Measurements from ENCODE around the gene SLC25A34. TPM values are rescaled to one million over a fixed set of nuclear protein-coding genes. Genes with fewer than 3 reads are reported as not detected.
A peak's percentile ranks its signal among the peaks of the same experiment; 100 is the strongest.

SLC25A34 gene
- total RNA-seq, 5 donors from 2014 or later (not counting 1 experiment from before 2014, with no cell fraction given): 1.8 to 4.1 (median 2.6) TPM

DNA sequence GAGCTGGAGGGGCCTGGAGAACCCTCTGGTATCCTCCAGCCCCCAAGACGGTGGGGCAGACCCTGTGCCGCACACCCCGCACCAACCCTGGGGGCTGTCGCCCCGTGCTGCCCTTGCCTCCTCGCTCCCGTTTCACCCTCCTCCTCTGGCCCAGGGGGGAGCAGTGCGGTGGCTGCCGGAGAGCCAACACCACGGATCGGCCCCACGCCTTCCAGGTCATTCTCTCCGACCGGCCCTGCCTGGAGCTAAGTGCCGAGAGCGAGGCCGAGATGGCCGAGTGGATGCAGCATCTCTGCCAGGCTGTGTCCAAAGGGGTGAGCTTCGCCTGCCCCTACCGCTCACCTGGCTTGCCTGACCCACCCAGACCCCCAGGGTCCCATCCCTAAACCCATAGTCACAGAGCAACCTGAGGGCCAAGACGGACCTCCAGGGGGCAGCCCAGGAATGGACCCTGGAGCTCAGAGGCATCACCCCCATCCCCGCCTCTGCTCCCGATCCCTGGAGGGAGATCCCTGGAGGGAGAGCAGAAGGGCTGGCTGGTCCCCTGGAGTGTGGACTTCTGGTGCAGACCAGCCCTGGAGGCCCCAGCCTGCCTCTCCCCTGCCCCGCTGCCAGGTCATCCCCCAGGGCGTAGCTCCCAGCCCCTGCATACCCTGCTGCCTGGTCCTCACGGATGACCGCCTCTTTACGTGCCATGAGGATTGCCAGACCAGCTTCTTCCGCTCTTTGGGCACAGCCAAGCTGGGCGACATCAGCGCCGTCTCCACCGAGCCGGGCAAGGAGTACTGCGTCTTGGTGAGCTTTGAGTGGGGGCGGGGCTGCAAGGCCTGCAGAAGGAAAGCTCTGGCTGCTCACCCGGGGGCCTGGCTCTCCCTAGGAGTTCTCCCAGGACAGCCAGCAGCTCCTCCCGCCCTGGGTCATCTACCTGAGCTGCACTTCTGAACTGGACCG lies 4.0 kb upstream of the SLC25A34 start:
- H3K4me3 ChIP-seq (ENCODE audit: control insufficient read depth in 1 of 2, extremely low read depth in 1 of 2, low read length in 1 of 2): no peak overlapping the region
- H3K27ac Mint-ChIP-seq: no peak overlapping the region
- H3K36me3 ChIP-seq (ENCODE audit: control insufficient read depth in 2 of 2, extremely low read depth in 1 of 2, insufficient read depth in 1 of 2, low read length in 1 of 2): peaks cover 3 to 59% of the 10 kb centered on the region in 2 donors
- DNase-seq (no peak), ATAC-seq (replicated peaks in 1 of 4) (no peak)
- no peaks in the 10 kb centered on the region for H3K4me1 ChIP-seq (ENCODE audit: control insufficient read depth in 1 of 2, extremely low read depth in 1 of 2, insufficient read depth in 2 of 2, low read length in 2 of 2)
- WGBS (ENCODE audit: insufficient coverage): 97% methylated on average over 36 of the region's 39 CpGs
- ChIA-PET POLR2A (no interaction called here), CTCF (no interaction called here)
- peaks cover 14% of the 10 kb centered on the region for H3K36me3 Mint-ChIP-seq
- no peaks in the 10 kb centered on the region for H3K9me3 Mint-ChIP-seq
- H3K27me3 Mint-ChIP-seq: no peaks in the 10 kb centered on the region
- no peaks in the 10 kb centered on the region for H3K27me3 ChIP-seq (replicated peaks in 1 of 2; ENCODE audit: control insufficient read depth in 2 of 2, extremely low read depth in 1 of 2, insufficient read depth in 2 of 2, low read length in 1 of 2)
- H3K4me3 Mint-ChIP-seq: no peak overlapping the region
- no peak overlapping the region for H3K27ac ChIP-seq (ENCODE audit: low read length)
- H3K9me3 ChIP-seq: no peaks in the 10 kb centered on the region
- H3K4me1 Mint-ChIP-seq: no peaks in the 10 kb centered on the region

DNA sequence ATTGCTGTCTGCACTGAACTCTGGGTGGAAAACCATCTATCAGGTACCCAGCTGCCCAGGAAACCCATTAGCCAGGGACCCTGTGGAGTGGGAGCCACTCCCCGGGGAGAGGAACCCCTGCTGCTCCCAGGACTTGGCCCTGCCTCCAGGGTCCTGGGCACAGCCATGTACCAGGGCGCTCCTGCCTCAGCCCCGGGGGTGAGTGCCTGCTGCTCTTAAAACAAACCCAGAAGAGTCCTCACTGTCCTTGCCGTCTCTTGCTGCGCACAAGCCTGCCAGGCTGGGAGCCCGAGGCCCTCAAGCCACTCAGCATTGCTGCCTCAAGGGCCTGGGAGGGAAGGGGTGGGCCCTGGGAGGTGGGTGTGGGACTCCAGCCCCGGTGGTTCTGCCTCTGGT lies 3.4 kb upstream of the SLC25A34 start:
- Histone ChIP-seq H3K36me3 (ENCODE audit: control insufficient read depth in 2 of 2, extremely low read depth in 1 of 2, insufficient read depth in 1 of 2, low read length in 1 of 2) (peaks cover 3 to 52% of the 10 kb centered on the region in 2 donors), H3K9me3 (no peaks in the 10 kb centered on the region), H3K27me3 (replicated peaks in 1 of 2; ENCODE audit: control insufficient read depth in 2 of 2, extremely low read depth in 1 of 2, insufficient read depth in 2 of 2, low read length in 1 of 2) (no peaks in the 10 kb centered on the region), H3K27ac (ENCODE audit: low read length) (no peak overlapping the region), H3K4me1 (ENCODE audit: control insufficient read depth in 1 of 2, extremely low read depth in 1 of 2, insufficient read depth in 2 of 2, low read length in 2 of 2) (no peaks in the 10 kb centered on the region), H3K4me3 (ENCODE audit: control insufficient read depth in 1 of 2, extremely low read depth in 1 of 2, low read length in 1 of 2) (no peak overlapping the region)
- WGBS (ENCODE audit: insufficient coverage): 97% methylated on average over 7 of the region's 7 CpGs
- Mint-ChIP-seq H3K9me3 (no peaks in the 10 kb centered on the region), H3K27ac (no peak overlapping the region), H3K4me3 (no peak overlapping the region), H3K36me3 (peaks cover 9% of the 10 kb centered on the region), H3K27me3 (no peaks in the 10 kb centered on the region), H3K4me1 (no peaks in the 10 kb centered on the region)
- ChIA-PET POLR2A (interaction anchor here in 1 of 2 donors (0.5 kb wide), 1 partner anchor 313 kb away, joined by 7 read pairs; no protein-coding TSS in a partner anchor), CTCF (no interaction called here)
- DNase-seq (no peak), ATAC-seq (replicated peaks in 1 of 4) (no peak)

DNA sequence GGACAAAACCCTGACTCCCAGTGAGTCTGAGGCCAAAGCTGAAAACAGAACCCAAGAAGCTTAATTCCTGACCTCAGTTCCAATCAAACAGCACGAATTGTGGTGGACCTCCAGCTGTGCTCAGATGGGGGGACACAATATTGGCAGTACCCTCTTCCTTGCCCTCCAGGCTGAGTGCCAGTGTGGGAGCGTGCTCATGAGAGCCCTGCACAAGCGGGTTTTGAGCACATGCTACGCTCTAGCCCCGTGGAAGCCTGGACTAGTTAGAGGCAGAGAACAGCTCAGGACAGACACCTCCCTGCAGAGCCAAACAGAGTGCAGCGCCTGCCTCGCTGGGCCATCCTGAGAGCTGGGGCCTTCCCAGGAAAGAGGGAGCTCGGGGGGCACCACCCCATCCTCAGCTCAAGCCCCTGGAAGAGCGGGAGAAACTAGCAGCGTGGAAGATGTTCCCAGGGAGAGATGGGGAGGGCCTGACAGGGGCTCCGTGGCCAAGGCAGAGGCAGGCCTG lies 2.8 kb upstream of the SLC25A34 start:
- ChIA-PET POLR2A (interaction anchor here in 1 of 2 donors (0.5 kb wide), 1 partner anchor 312 kb away, joined by 7 read pairs; no protein-coding TSS in a partner anchor), CTCF (interaction anchor here in 1 of 2 donors (0.7 kb wide), 1 partner anchor 19 kb away, joined by 3 read pairs; no protein-coding TSS in a partner anchor)
- Histone ChIP-seq H3K4me3 (ENCODE audit: control insufficient read depth in 1 of 2, extremely low read depth in 1 of 2, low read length in 1 of 2) (no peak overlapping the region), H3K27ac (ENCODE audit: low read length) (no peak overlapping the region), H3K27me3 (replicated peaks in 1 of 2; ENCODE audit: control insufficient read depth in 2 of 2, extremely low read depth in 1 of 2, insufficient read depth in 2 of 2, low read length in 1 of 2) (no peaks in the 10 kb centered on the region), H3K9me3 (no peaks in the 10 kb centered on the region), H3K4me1 (ENCODE audit: control insufficient read depth in 1 of 2, extremely low read depth in 1 of 2, insufficient read depth in 2 of 2, low read length in 2 of 2) (no peaks in the 10 kb centered on the region), H3K36me3 (ENCODE audit: control insufficient read depth in 2 of 2, extremely low read depth in 1 of 2, insufficient read depth in 1 of 2, low read length in 1 of 2) (peaks cover 3 to 46% of the 10 kb centered on the region in 2 donors)
- ATAC-seq (replicated peaks in 1 of 4) (peak in 1 of 4 experiments; percentile 10), DNase-seq (no peak)
- H3K36me3 Mint-ChIP-seq: peaks cover 8% of the 10 kb centered on the region
- H3K9me3 Mint-ChIP-seq: no peaks in the 10 kb centered on the region
- WGBS (ENCODE audit: insufficient coverage): 93% methylated on average over 8 of the region's 11 CpGs
- H3K27me3 Mint-ChIP-seq: no peaks in the 10 kb centered on the region
- no peak overlapping the region for H3K27ac Mint-ChIP-seq
- H3K4me1 Mint-ChIP-seq: no peaks in the 10 kb centered on the region
- H3K4me3 Mint-ChIP-seq: no peak overlapping the region

DNA sequence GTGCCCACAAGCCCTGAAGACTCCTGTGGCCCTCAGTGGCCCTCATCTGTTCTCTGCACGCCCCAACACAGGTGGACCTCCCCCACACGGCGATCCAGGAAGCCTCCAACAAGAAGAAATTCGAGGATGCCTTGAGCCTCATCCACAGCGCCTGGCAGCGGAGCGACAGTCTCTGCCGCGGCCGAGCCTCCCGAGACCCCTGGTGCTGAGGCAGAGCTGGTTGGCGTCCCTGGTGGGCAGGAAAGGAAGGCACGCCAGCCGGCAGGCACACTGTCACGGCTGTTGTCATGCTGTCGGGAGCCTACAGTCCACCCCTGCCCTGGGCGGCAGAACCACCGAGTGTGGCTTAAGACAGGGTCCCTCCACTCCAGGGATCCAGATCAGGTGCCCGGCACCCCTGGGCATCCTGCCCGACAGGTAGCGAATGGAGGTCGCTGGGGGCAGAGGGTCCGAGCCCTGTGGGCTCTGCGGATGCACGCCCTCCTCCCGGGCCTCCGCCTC lies 2.3 kb upstream of the SLC25A34 start:
- Mint-ChIP-seq H3K27me3 (no peaks in the 10 kb centered on the region), H3K4me1 (no peaks in the 10 kb centered on the region), H3K36me3 (peaks cover 8% of the 10 kb centered on the region), H3K4me3 (no peak overlapping the region), H3K9me3 (no peaks in the 10 kb centered on the region), H3K27ac (no peak overlapping the region)
- DNase-seq: no peak
- no peak for ATAC-seq (replicated peaks in 1 of 4)
- POLR2A ChIA-PET: no interaction called here
- peaks cover 3 to 41% of the 10 kb centered on the region in 2 donors for H3K36me3 ChIP-seq (ENCODE audit: control insufficient read depth in 2 of 2, extremely low read depth in 1 of 2, insufficient read depth in 1 of 2, low read length in 1 of 2)
- WGBS (ENCODE audit: insufficient coverage): 95% methylated on average over 27 of the region's 27 CpGs
- no peaks in the 10 kb centered on the region for H3K9me3 ChIP-seq
- H3K27ac ChIP-seq (ENCODE audit: low read length): no peak overlapping the region
- CTCF ChIA-PET: interaction anchor here in 1 of 2 donors (0.7 kb wide), 1 partner anchor 19 kb away, joined by 3 read pairs; no protein-coding TSS in a partner anchor
- H3K4me3 ChIP-seq (ENCODE audit: control insufficient read depth in 1 of 2, extremely low read depth in 1 of 2, low read length in 1 of 2): no peak overlapping the region
- H3K4me1 ChIP-seq (ENCODE audit: control insufficient read depth in 1 of 2, extremely low read depth in 1 of 2, insufficient read depth in 2 of 2, low read length in 2 of 2): no peaks in the 10 kb centered on the region
- no peaks in the 10 kb centered on the region for H3K27me3 ChIP-seq (replicated peaks in 1 of 2; ENCODE audit: control insufficient read depth in 2 of 2, extremely low read depth in 1 of 2, insufficient read depth in 2 of 2, low read length in 1 of 2)

DNA sequence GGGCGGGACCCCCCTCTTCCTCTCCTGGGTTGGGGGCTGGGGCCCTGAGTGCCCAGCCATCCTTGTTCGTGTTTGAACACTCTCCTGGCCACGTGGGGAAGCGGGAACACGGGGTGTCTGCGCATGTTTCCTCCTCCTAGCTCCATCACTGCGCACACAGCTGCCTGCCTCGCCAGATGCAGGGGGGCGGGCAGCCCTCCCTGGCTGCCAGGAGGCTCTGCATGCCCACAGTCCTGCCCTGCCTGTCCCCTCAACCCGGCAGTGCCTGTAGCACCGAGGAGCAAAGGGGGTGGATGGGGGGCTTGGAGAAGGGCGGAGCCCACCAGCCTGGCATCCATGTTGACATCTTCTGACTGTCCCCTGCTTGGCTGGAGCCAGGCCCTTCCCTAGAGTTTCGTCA lies 1.8 kb upstream of the SLC25A34 start:
- ATAC-seq (replicated peaks in 1 of 4): no peak
- H3K27me3 ChIP-seq (replicated peaks in 1 of 2; ENCODE audit: control insufficient read depth in 2 of 2, extremely low read depth in 1 of 2, insufficient read depth in 2 of 2, low read length in 1 of 2): no peaks in the 10 kb centered on the region
- Mint-ChIP-seq H3K36me3 (peaks cover 8% of the 10 kb centered on the region), H3K9me3 (no peaks in the 10 kb centered on the region), H3K4me3 (no peak overlapping the region), H3K4me1 (no peaks in the 10 kb centered on the region), H3K27me3 (no peaks in the 10 kb centered on the region), H3K27ac (no peak overlapping the region)
- ChIA-PET CTCF (no interaction called here), POLR2A (no interaction called here)
- H3K36me3 ChIP-seq (ENCODE audit: control insufficient read depth in 2 of 2, extremely low read depth in 1 of 2, insufficient read depth in 1 of 2, low read length in 1 of 2): peaks cover 3 to 38% of the 10 kb centered on the region in 2 donors
- 100% methylated on average over 3 of the region's 13 CpGs for WGBS (ENCODE audit: insufficient coverage)
- H3K4me1 ChIP-seq (ENCODE audit: control insufficient read depth in 1 of 2, extremely low read depth in 1 of 2, insufficient read depth in 2 of 2, low read length in 2 of 2): no peaks in the 10 kb centered on the region
- no peaks in the 10 kb centered on the region for H3K9me3 ChIP-seq
- H3K4me3 ChIP-seq (ENCODE audit: control insufficient read depth in 1 of 2, extremely low read depth in 1 of 2, low read length in 1 of 2): no peak overlapping the region
- H3K27ac ChIP-seq (ENCODE audit: low read length): no peak overlapping the region
- DNase-seq: no peak

DNA sequence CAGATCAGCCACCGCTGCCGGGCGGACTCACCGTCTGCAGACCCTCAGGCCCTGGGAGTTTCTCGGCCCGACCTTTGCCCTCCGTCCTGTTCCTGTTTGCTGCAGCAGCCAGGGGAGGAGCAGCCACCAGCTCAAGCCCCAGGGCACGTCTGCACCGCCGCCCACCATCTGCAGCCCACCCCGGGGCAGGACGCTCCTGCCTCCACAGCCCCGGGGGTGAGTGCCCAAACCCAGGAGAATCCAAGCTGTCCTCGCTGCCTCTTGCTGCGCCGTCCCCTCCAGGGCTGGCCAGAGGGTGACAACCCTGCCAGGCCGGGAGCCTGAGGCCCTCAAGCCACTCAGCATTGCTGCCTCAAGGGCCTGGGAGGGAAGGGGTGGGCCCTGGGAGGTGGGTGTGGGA lies 1.2 kb upstream of the SLC25A34 start:
- Mint-ChIP-seq H3K4me3 (no peak overlapping the region), H3K4me1 (no peaks in the 10 kb centered on the region), H3K27me3 (no peaks in the 10 kb centered on the region), H3K27ac (no peak overlapping the region), H3K9me3 (no peaks in the 10 kb centered on the region), H3K36me3 (peaks cover 8% of the 10 kb centered on the region)
- DNase-seq (no peak), ATAC-seq (replicated peaks in 1 of 4) (no peak)
- WGBS (ENCODE audit: insufficient coverage): 96% methylated on average over 17 of the region's 17 CpGs
- H3K27ac ChIP-seq (ENCODE audit: low read length): no peak overlapping the region
- H3K36me3 ChIP-seq (ENCODE audit: control insufficient read depth in 2 of 2, extremely low read depth in 1 of 2, insufficient read depth in 1 of 2, low read length in 1 of 2): peaks cover 3 to 34% of the 10 kb centered on the region in 2 donors
- H3K4me1 ChIP-seq (ENCODE audit: control insufficient read depth in 1 of 2, extremely low read depth in 1 of 2, insufficient read depth in 2 of 2, low read length in 2 of 2): no peaks in the 10 kb centered on the region
- H3K27me3 ChIP-seq (replicated peaks in 1 of 2; ENCODE audit: control insufficient read depth in 2 of 2, extremely low read depth in 1 of 2, insufficient read depth in 2 of 2, low read length in 1 of 2): no peaks in the 10 kb centered on the region
- H3K9me3 ChIP-seq: no peaks in the 10 kb centered on the region
- POLR2A ChIA-PET: no interaction called here
- H3K4me3 ChIP-seq (ENCODE audit: control insufficient read depth in 1 of 2, extremely low read depth in 1 of 2, low read length in 1 of 2): no peak overlapping the region
- CTCF ChIA-PET: no interaction called here
